SH-SY5Y (cell line): ENCODE measurements around the gene PDZD2.

Experiments used
- GATA2 ChIP-seq: IDR thresholded peaks from 2 replicates; pipeline ENCODE4 v1.6.1; 2011; ENCODE audit warnings: mild to moderate bottlenecking, low read depth, low read length
- GATA3 ChIP-seq: IDR thresholded peaks from 2 replicates; pipeline ENCODE4 v1.6.1; 2011; ENCODE audit warnings: low read depth, mild to moderate bottlenecking, low read length, moderate library complexity

- TF ChIP-seq GATA3 (no peak), GATA2 (no peak)
These were observed 12.8 kb upstream of the PDZD2 start for GRCh38 chr5:31626156-31626555.
